Measurements from ENCODE around the gene GIPC2. TPM values are rescaled to one million over a fixed set of nuclear protein-coding genes. Genes with fewer than 3 reads are reported as not detected.

Gene GIPC2
- total and polyA plus RNA-seq, 2 of the 4 experiments (the other 2 are of a cell fraction): 0.07 to 0.18 TPM

DNA sequence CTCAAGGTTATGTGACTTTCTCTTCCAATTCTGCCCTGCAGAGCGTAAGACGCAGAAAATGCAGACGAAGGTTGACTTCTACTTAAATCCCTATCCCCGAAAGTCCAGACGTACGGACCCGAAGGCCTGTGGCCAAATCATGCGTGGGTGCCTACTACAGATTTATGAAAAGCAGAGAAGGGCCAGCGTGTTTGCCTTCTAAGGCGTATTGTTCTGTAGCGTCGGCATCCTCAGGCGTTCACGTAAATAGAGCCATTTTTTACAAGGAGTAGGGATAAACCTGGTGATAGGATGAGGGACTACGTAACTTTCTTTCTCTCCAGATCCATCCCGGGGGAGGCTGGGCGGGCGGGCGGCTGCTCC lies 222 bp upstream of the GIPC2 start:
- TF ChIP-seq POLR2A (IDR thresholded peaks at IDR 0.05; ENCODE audit: low read depth, low read length): no peak
- no peak for TF ChIP-seq MXI1 (IDR thresholded peaks at IDR 0.05; ENCODE audit: borderline replicate concordance, low read depth, low read length)
- no peak for TF ChIP-seq BHLHE40 (IDR thresholded peaks at IDR 0.05; ENCODE audit: low read depth, low read length)
- no peaks in the 10 kb centered on the region for H3K79me1 ChIP-seq (ENCODE audit: low read depth in 1 of 2, low read length in 2 of 2)
- H4K20me1 ChIP-seq (ENCODE audit: insufficient read depth, low read length): no peaks in the 10 kb centered on the region
- H3K4me1 ChIP-seq (ENCODE audit: control insufficient read depth, insufficient read depth, low read length): no peaks in the 10 kb centered on the region
- no peak overlapping the region for H4K8ac ChIP-seq (ENCODE audit: low read depth in 2 of 2, low read length in 2 of 2)
- H3K23ac ChIP-seq (ENCODE audit: low read depth, low read length): no peak overlapping the region
- no peak overlapping the region for H3K56ac ChIP-seq (ENCODE audit: extremely low read depth, insufficient read depth, low read length)
- peak overlapping the region; percentile 68 for H2AFZ ChIP-seq (replicated peaks; ENCODE audit: low read length, poor library complexity)
- ChIA-PET POLR2A (ENCODE audit: unreplicated experiment) (no interaction called here), CTCF (no interaction called here)
- no peak overlapping the region for H3K9ac ChIP-seq (ENCODE audit: low read depth, low read length)
- peak overlapping the region; percentile 31 for H2AK9ac ChIP-seq (replicated peaks; ENCODE audit: low read depth, low read length, poor library complexity)
- ATAC-seq (ENCODE audit: low read depth) (no peak), DNase-seq (no peak)
- no peak overlapping the region for H3K14ac ChIP-seq (replicated peaks; ENCODE audit: low read depth, low read length)
- no peak overlapping the region for H3K4me3 ChIP-seq (ENCODE audit: insufficient read depth, low read depth, low read length)
- H3K36me3 ChIP-seq (ENCODE audit: control insufficient read depth, insufficient read depth, low read length): no peaks in the 10 kb centered on the region
- H2BK20ac ChIP-seq (ENCODE audit: low read depth, low read length): no peak overlapping the region
- in situ Hi-C loops (cut with MboI; ENCODE audit: low sequenced_read_pairs) (no loop called here), dilution Hi-C loops (cut with HindIII; ENCODE audit: low sequenced_read_pairs, unreplicated experiment) (no loop called here), intact Hi-C loops (cut with micrococcal nuclease) (no loop called here)
- no peak overlapping the region for H3K18ac ChIP-seq (ENCODE audit: low read depth, low read length)
- no peak overlapping the region for H3K27ac ChIP-seq (ENCODE audit: insufficient read depth, low read length)
- no peak overlapping the region for H4K5ac ChIP-seq (ENCODE audit: low read depth, low read length)
- H4K91ac ChIP-seq (ENCODE audit: insufficient read depth, low read depth, low read length): no peak overlapping the region
- no peak overlapping the region for H2AK5ac ChIP-seq (ENCODE audit: low read depth, low read length)
- peaks cover 23% of the 10 kb centered on the region for H3K27me3 ChIP-seq (ENCODE audit: control insufficient read depth, insufficient read depth, low read length)
- BruUV-seq (replicated peaks): no TSS peak
- no peak overlapping the region for H2BK15ac ChIP-seq (ENCODE audit: low read depth, low read length)
- 0 out of 2 replicates have a peak, but pooled peaks cover 3% of the 10 kb centered on the region for H3K9me3 ChIP-seq (ENCODE audit: control insufficient read depth, insufficient read depth, low read length)
- WGBS, 2 experiments (ENCODE audit: extremely low coverage in 2 of 2, insufficient read length in 1 of 2): 100% methylated on average over 2 of the region's 19 CpGs; no CpG with 5 or more reads in 1 of the 2 experiments
- no peak overlapping the region for H3K4ac ChIP-seq (ENCODE audit: low read depth, low read length)
- H2BK120ac ChIP-seq (ENCODE audit: low read depth, low read length): no peak overlapping the region
- H2BK5ac ChIP-seq (ENCODE audit: low read depth, low read length, poor library complexity, severe bottlenecking): no peak overlapping the region
- no peak overlapping the region for H3K4me2 ChIP-seq (ENCODE audit: low read depth, low read length)
- no peaks in the 10 kb centered on the region for H3K9me1 ChIP-seq (ENCODE audit: insufficient read depth, low read length)

All from IMR-90 (cell line).